ENCODE measurements around the gene ZKSCAN5.
A peak's percentile ranks its signal among the peaks of the same experiment; 100 is the strongest.
"Not testable (repeated sequence)": the region's sequence is repeated elsewhere in the genome, so short reads cannot be mapped to it uniquely, and the experiment has no call there.

The ZKSCAN5 gene

GRCh38 chr7:99498546-99498944 lies 5.9 kb upstream of the ZKSCAN5 start:
- Histone ChIP-seq H3K9me3 (ENCODE audit: control insufficient read depth, insufficient read depth, low read length) (peaks cover 8% of the 10 kb centered on the region), H3K4me3 (ENCODE audit: low read depth, low read length) (peak overlapping the region; percentile 97), H3K27me3 (ENCODE audit: control insufficient read depth, insufficient read depth, low read length) (no peaks in the 10 kb centered on the region), H3K36me3 (ENCODE audit: control insufficient read depth, insufficient read depth, low read length) (peaks cover 28% of the 10 kb centered on the region), H3K4me1 (ENCODE audit: control insufficient read depth, insufficient read depth, low read length) (no peaks in the 10 kb centered on the region), H3K27ac (ENCODE audit: low read depth, low read length) (no peak overlapping the region), H3K9ac (ENCODE audit: low read depth, low read length) (no peak overlapping the region)

- H3K36me3 ChIP-seq (ENCODE audit: control insufficient read depth, insufficient read depth, low read length) = peaks cover 20% of the 10 kb centered on the region
- peak overlapping the region; percentile 94 for H3K9ac ChIP-seq (ENCODE audit: low read depth, low read length)
- H3K9me3 ChIP-seq (ENCODE audit: control insufficient read depth, insufficient read depth, low read length) = peaks cover 2% of the 10 kb centered on the region
- peak overlapping the region; percentile 97 for H3K27ac ChIP-seq (ENCODE audit: low read depth, low read length)
- H3K4me3 ChIP-seq (ENCODE audit: low read depth, low read length) = peak overlapping the region; percentile 97
- no peaks in the 10 kb centered on the region for H3K4me1 ChIP-seq (ENCODE audit: control insufficient read depth, insufficient read depth, low read length)
- H3K27me3 ChIP-seq (ENCODE audit: control insufficient read depth, insufficient read depth, low read length) = no peaks in the 10 kb centered on the region
These were observed 5.1 kb upstream of the ZKSCAN5 start for GRCh38 chr7:99499371-99499720.

GRCh38 chr7:99499721-99500636 lies 4.5 kb upstream of the ZKSCAN5 start, which contains the start of gene ZNF394:
Gene ZNF394, minus strand, starts transcription at chr7:99500281. Its CDS starts 188 bp downstream, at chr7:99500093.
- Histone ChIP-seq H3K4me1 (ENCODE audit: control insufficient read depth, insufficient read depth, low read length) (no peaks in the 10 kb centered on the region), H3K27ac (ENCODE audit: low read depth, low read length) (peak within 1 kb of the TSS; percentile 97), H3K9ac (ENCODE audit: low read depth, low read length) (peak within 1 kb of the TSS; percentile 94), H3K27me3 (ENCODE audit: control insufficient read depth, insufficient read depth, low read length) (no peaks in the 10 kb centered on the region), H3K36me3 (ENCODE audit: control insufficient read depth, insufficient read depth, low read length) (peaks cover 15% of the 10 kb centered on the region), H3K9me3 (ENCODE audit: control insufficient read depth, insufficient read depth, low read length) (no peaks in the 10 kb centered on the region), H3K4me3 (ENCODE audit: low read depth, low read length) (peak within 1 kb of the TSS; percentile 97)

- no peaks in the 10 kb centered on the region for H3K9me3 ChIP-seq (ENCODE audit: control insufficient read depth, insufficient read depth, low read length)
- no peaks in the 10 kb centered on the region for H3K27me3 ChIP-seq (ENCODE audit: control insufficient read depth, insufficient read depth, low read length)
- H3K4me3 ChIP-seq (ENCODE audit: low read depth, low read length) = peak overlapping the region; percentile 97
- H3K36me3 ChIP-seq (ENCODE audit: control insufficient read depth, insufficient read depth, low read length) = peaks cover 15% of the 10 kb centered on the region
- H3K27ac ChIP-seq (ENCODE audit: low read depth, low read length) = peak overlapping the region; percentile 97
- peak overlapping the region; percentile 34; the same call in 1 of the 2 replicates for H3K9ac ChIP-seq (ENCODE audit: low read depth, low read length)
- H3K4me1 ChIP-seq (ENCODE audit: control insufficient read depth, insufficient read depth, low read length) = 0 out of 2 replicates have a peak, but pooled peaks cover under 1% of the 10 kb centered on the region
These were observed 3.8 kb upstream of the ZKSCAN5 start for GRCh38 chr7:99500637-99501009.

- not testable (repeated sequence) for H3K27ac ChIP-seq (ENCODE audit: low read depth, low read length); H3K9ac ChIP-seq (ENCODE audit: low read depth, low read length); H3K27me3 ChIP-seq (ENCODE audit: control insufficient read depth, insufficient read depth, low read length); H3K9me3 ChIP-seq (ENCODE audit: control insufficient read depth, insufficient read depth, low read length); H3K4me1 ChIP-seq (ENCODE audit: control insufficient read depth, insufficient read depth, low read length)
- Histone ChIP-seq H3K4me3 (ENCODE audit: low read depth, low read length) (0 out of 2 replicates have a peak overlapping the region, but pooled peaks have one; percentile 97), H3K36me3 (ENCODE audit: control insufficient read depth, insufficient read depth, low read length) (peaks cover 13% of the 10 kb centered on the region)
These were observed 3.2 kb upstream of the ZKSCAN5 start for GRCh38 chr7:99501236-99501635.

- Histone ChIP-seq H3K9me3 (ENCODE audit: control insufficient read depth, insufficient read depth, low read length) (no peaks in the 10 kb centered on the region), H3K4me1 (ENCODE audit: control insufficient read depth, insufficient read depth, low read length) (0 out of 2 replicates have a peak, but pooled peaks cover 3% of the 10 kb centered on the region), H3K27ac (ENCODE audit: low read depth, low read length) (peak overlapping the region; percentile 29), H3K9ac (ENCODE audit: low read depth, low read length) (no peak overlapping the region), H3K36me3 (ENCODE audit: control insufficient read depth, insufficient read depth, low read length) (no peaks in the 10 kb centered on the region), H3K4me3 (ENCODE audit: low read depth, low read length) (peak overlapping the region; percentile 86), H3K27me3 (ENCODE audit: control insufficient read depth, insufficient read depth, low read length) (no peaks in the 10 kb centered on the region)
These were observed 220 bp upstream of the ZKSCAN5 start for GRCh38 chr7:99504281-99504602.

- Histone ChIP-seq H3K9me3 (ENCODE audit: control insufficient read depth, insufficient read depth, low read length) (no peaks in the 10 kb centered on the region), H3K27me3 (ENCODE audit: control insufficient read depth, insufficient read depth, low read length) (no peaks in the 10 kb centered on the region), H3K9ac (ENCODE audit: low read depth, low read length) (peak overlapping the region; percentile 52; the same call in 1 of the 2 replicates), H3K27ac (ENCODE audit: low read depth, low read length) (peak overlapping the region; percentile 94), H3K36me3 (ENCODE audit: control insufficient read depth, insufficient read depth, low read length) (no peaks in the 10 kb centered on the region), H3K4me3 (ENCODE audit: low read depth, low read length) (peak overlapping the region; percentile 86), H3K4me1 (ENCODE audit: control insufficient read depth, insufficient read depth, low read length) (0 out of 2 replicates have a peak, but pooled peaks cover 3% of the 10 kb centered on the region)
These were observed 831 bp downstream of the ZKSCAN5 start for GRCh38 chr7:99505324-99505662.

GRCh38 chr7:99514050-99514449 lies 9.6 kb downstream of the ZKSCAN5 start:
- no peak overlapping the region for H3K4me3 ChIP-seq (ENCODE audit: low read depth, low read length)
- H3K9ac ChIP-seq (ENCODE audit: low read depth, low read length) = no peak overlapping the region
- H3K4me1 ChIP-seq (ENCODE audit: control insufficient read depth, insufficient read depth, low read length) = no peaks in the 10 kb centered on the region
- H3K36me3 ChIP-seq (ENCODE audit: control insufficient read depth, insufficient read depth, low read length) = peaks cover 36% of the 10 kb centered on the region
- H3K9me3 ChIP-seq (ENCODE audit: control insufficient read depth, insufficient read depth, low read length) = no peaks in the 10 kb centered on the region
- H3K27ac ChIP-seq (ENCODE audit: low read depth, low read length) = no peak overlapping the region
- no peaks in the 10 kb centered on the region for H3K27me3 ChIP-seq (ENCODE audit: control insufficient read depth, insufficient read depth, low read length)

- Histone ChIP-seq H3K9me3 (ENCODE audit: control insufficient read depth, insufficient read depth, low read length) (no peaks in the 10 kb centered on the region), H3K27me3 (ENCODE audit: control insufficient read depth, insufficient read depth, low read length) (no peaks in the 10 kb centered on the region), H3K4me3 (ENCODE audit: low read depth, low read length) (no peak overlapping the region), H3K4me1 (ENCODE audit: control insufficient read depth, insufficient read depth, low read length) (no peaks in the 10 kb centered on the region), H3K36me3 (ENCODE audit: control insufficient read depth, insufficient read depth, low read length) (peaks cover 35% of the 10 kb centered on the region), H3K9ac (ENCODE audit: low read depth, low read length) (no peak overlapping the region), H3K27ac (ENCODE audit: low read depth, low read length) (no peak overlapping the region)
These were observed 16.9 kb downstream of the ZKSCAN5 start for GRCh38 chr7:99521399-99521798.

GRCh38 chr7:99525713-99526440 lies 21.4 kb downstream of the ZKSCAN5 start:
- H3K4me1 ChIP-seq (ENCODE audit: control insufficient read depth, insufficient read depth, low read length) = no peaks in the 10 kb centered on the region
- no peak overlapping the region for H3K27ac ChIP-seq (ENCODE audit: low read depth, low read length)
- peaks cover 21% of the 10 kb centered on the region for H3K9me3 ChIP-seq (ENCODE audit: control insufficient read depth, insufficient read depth, low read length)
- peaks cover 50% of the 10 kb centered on the region for H3K36me3 ChIP-seq (ENCODE audit: control insufficient read depth, insufficient read depth, low read length)
- H3K4me3 ChIP-seq (ENCODE audit: low read depth, low read length) = no peak overlapping the region
- H3K9ac ChIP-seq (ENCODE audit: low read depth, low read length) = no peak overlapping the region
- no peaks in the 10 kb centered on the region for H3K27me3 ChIP-seq (ENCODE audit: control insufficient read depth, insufficient read depth, low read length)

- H3K36me3 ChIP-seq (ENCODE audit: control insufficient read depth, insufficient read depth, low read length) = peaks cover 60% of the 10 kb centered on the region
- H3K9me3 ChIP-seq (ENCODE audit: control insufficient read depth, insufficient read depth, low read length) = peaks cover 48% of the 10 kb centered on the region
- no peak overlapping the region for H3K9ac ChIP-seq (ENCODE audit: low read depth, low read length)
- no peak overlapping the region for H3K4me3 ChIP-seq (ENCODE audit: low read depth, low read length)
- H3K27ac ChIP-seq (ENCODE audit: low read depth, low read length) = no peak overlapping the region
- no peaks in the 10 kb centered on the region for H3K27me3 ChIP-seq (ENCODE audit: control insufficient read depth, insufficient read depth, low read length)
- H3K4me1 ChIP-seq (ENCODE audit: control insufficient read depth, insufficient read depth, low read length) = no peaks in the 10 kb centered on the region
These were observed 26.9 kb downstream of the ZKSCAN5 start for GRCh38 chr7:99531354-99531765.

Measured in HUES48 (cell line).